Left colon (tissue), 2 donors: ENCODE results near the gene RBPJL. TPM values are rescaled to one million over a fixed set of nuclear protein-coding genes. Genes with fewer than 3 reads are reported as not detected.

Experiments
- ATAC-seq: fragments of 200-7000 bp; cut with Tn5 transposase; one replicate; pipeline ENCODE4 v1.9.1; 2020; ENCODE audit warnings: mild to moderate bottlenecking, moderate library complexity
- DNase-seq, 2 donors: peaks; one replicate each; pipeline ENCODE4 v3.0.0-alpha.2; 2020
- intact Hi-C, 2 donors: fragments of 100-400 bp; cut with DNase I in 1 of 2; cut with micrococcal nuclease in 1 of 2; formaldehyde crosslinking; loops; one replicate each; pipeline versions ENCODE4 v1.11.2 to v1.14.0; 2022; cut with DNase I, micrococcal nuclease
- total RNA-seq, 2 donors: library from RNA; stranded (reverse); fragmentation: NEBNext Ultra II Directional; extraction: Animal tissue kit (Norgen Biotek cat#: 25700); gene quantifications; one replicate each; pipeline ENCODE4 v1.2.1, GENCODE V29; 2021
- donor health status: DM: no; HTN: no; CAD: no.
- donor health status: DM: yes; HTN: yes; CAD: no.

The RBPJL gene
- total RNA-seq, 2 donors from 2014 or later: not detected

- DNase-seq (no peak), ATAC-seq (no peak)
- intact Hi-C loops: no loop called here
Measured at GRCh38 chr20:45367126-45367525, 60.5 kb downstream of the RBPJL start.

Other genes with a start within 250 kb of the RBPJL start
- gene KCNS1, start 205.7 kb upstream of the RBPJL start, total RNA-seq: under 1 TPM in 1 of 2 donors, not detected in 1; 0.27 TPM
- not detected for gene WFDC5, start 191.7 kb upstream of the RBPJL start, total RNA-seq
- under 1 TPM in 1 of 2 donors, not detected in 1; 0.92 TPM for gene WFDC12, start 182.4 kb upstream of the RBPJL start, total RNA-seq
- gene PI3, start 131.9 kb upstream of the RBPJL start, total RNA-seq: 100 to 1,000 TPM; 108 to 979 TPM
- under 1 TPM; 0.14 to 0.21 TPM for gene SEMG1, start 99.8 kb upstream of the RBPJL start, total RNA-seq
- not detected for gene SEMG2, start 85.5 kb upstream of the RBPJL start, total RNA-seq
- 100 to 1,000 TPM in 1 of 2 donors, 10 to 100 TPM in 1; 47.4 to 204 TPM for gene SLPI, start 52.3 kb upstream of the RBPJL start, total RNA-seq
- not detected for gene MATN4, start 1.5 kb downstream of the RBPJL start, total RNA-seq
- 100 to 1,000 TPM in 1 of 2 donors, 10 to 100 TPM in 1; 85.4 to 144 TPM for gene SDC4, start 41.6 kb downstream of the RBPJL start, total RNA-seq
- gene SYS1, start 56.3 kb downstream of the RBPJL start, total RNA-seq: 10 to 100 TPM; 25.2 to 32.4 TPM
- gene TP53TG5, start 71.5 kb downstream of the RBPJL start, total RNA-seq: under 1 TPM; 0.59 to 0.85 TPM
- gene DBNDD2, start 101.4 kb downstream of the RBPJL start, total RNA-seq: 100 to 1,000 TPM; 123 to 135 TPM
- gene PIGT, start 109.3 kb downstream of the RBPJL start, total RNA-seq: 100 to 1,000 TPM; 122 to 152 TPM
- gene WFDC2, start 162.9 kb downstream of the RBPJL start, total RNA-seq: 100 to 1,000 TPM; 108 to 124 TPM
- not detected for gene SPINT3, start 208.8 kb downstream of the RBPJL start, total RNA-seq
- not detected for gene WFDC6, start 232.6 kb downstream of the RBPJL start, total RNA-seq
- not detected for gene EPPIN, start 240.6 kb downstream of the RBPJL start, total RNA-seq